Breast epithelium (tissue), 4 donors: ENCODE measurements around the gene INTS6. TPM values are rescaled to one million over a fixed set of nuclear protein-coding genes. Genes with fewer than 3 reads are reported as not detected.
A peak's percentile ranks its signal among the peaks of the same experiment; 100 is the strongest.

Source experiments
- DNase-seq, 2 donors: peaks; one replicate each; pipeline ENCODE4 v3.0.0-alpha.2; 2019; ENCODE audit warnings: low spot score in 2 of 2
- H3K27ac ChIP-seq, 2 donors: fragments of 200-600 bp; sonication (generic) in 1 of 2; one replicate each; pipeline ENCODE4 v1.5.1; 2016 to 2019; ENCODE audit warnings: mild to moderate bottlenecking in 1 of 2
- H3K27me3 ChIP-seq, 2 donors: fragments of 200-600 bp; sonication (generic) in 1 of 2; one replicate each; pipeline versions ENCODE4 v1.5.1 to v1.6.0; 2017 to 2019; ENCODE audit warnings: control low read depth in 1 of 2, mild to moderate bottlenecking in 1 of 2
- H3K36me3 ChIP-seq: fragments of 200-600 bp; one replicate; pipeline ENCODE4 v1.5.1; 2019
- H3K4me1 ChIP-seq, 2 donors: fragments of 200-600 bp; sonication (generic); one replicate each; pipeline ENCODE4 v1.5.1; 2016 to 2019; ENCODE audit warnings: control low read depth in 1 of 2
- H3K4me3 ChIP-seq, 3 donors: fragments of 200-600 bp; sonication (generic); 1 replicate in 2 of 3; 2 replicates in 1 of 3; pipeline ENCODE4 v1.5.1; 2016 to 2019; ENCODE audit warnings: mild to moderate bottlenecking in 3 of 3, moderate library complexity in 2 of 3
- H3K9me3 ChIP-seq, 2 donors: fragments of 200-600 bp; sonication (generic) in 1 of 2; one replicate each; pipeline ENCODE4 v1.5.1; 2016 to 2019; ENCODE audit warnings: control low read depth in 1 of 2
- POLR2A ChIP-seq: fragments of 450-650 bp; IDR thresholded peaks from one replicate; pipeline ENCODE4 v1.6.1; 2016; ENCODE audit warnings: antibody characterized with exemption, mild to moderate bottlenecking, moderate library complexity
- POLR2AphosphoS5 ChIP-seq, 3 donors: sonication (generic); formaldehyde crosslinking; IDR thresholded peaks; one replicate each; pipeline ENCODE4 v1.6.1; 2017; ENCODE audit warnings: antibody characterized with exemption in 3 of 3
- intact Hi-C: fragments of 100-400 bp; cut with DNase I; formaldehyde crosslinking; loops from one replicate; pipeline ENCODE4 v1.15.1; 2023; ENCODE audit warnings: low total_unique reads
- total RNA-seq, 3 donors: library from RNA; depleted of rRNA; stranded (reverse); fragments of >200 nt; gene quantifications; one replicate each; pipeline ENCODE4 v1.1.0, GENCODE V29; 2016
- TF ChIP-seq, protein P1 (sequence below), 3 donors: fragments of 450-650 bp; IDR thresholded peaks; one replicate each; pipeline ENCODE4 v1.5.1; 2016 to 2017; ENCODE audit warnings: antibody characterized with exemption in 3 of 3, mild to moderate bottlenecking in 3 of 3, moderate library complexity in 3 of 3

Gene INTS6
- total RNA-seq, 3 donors from 2014 or later: 31.2 to 76.7 (median 50.5) TPM

DNA sequence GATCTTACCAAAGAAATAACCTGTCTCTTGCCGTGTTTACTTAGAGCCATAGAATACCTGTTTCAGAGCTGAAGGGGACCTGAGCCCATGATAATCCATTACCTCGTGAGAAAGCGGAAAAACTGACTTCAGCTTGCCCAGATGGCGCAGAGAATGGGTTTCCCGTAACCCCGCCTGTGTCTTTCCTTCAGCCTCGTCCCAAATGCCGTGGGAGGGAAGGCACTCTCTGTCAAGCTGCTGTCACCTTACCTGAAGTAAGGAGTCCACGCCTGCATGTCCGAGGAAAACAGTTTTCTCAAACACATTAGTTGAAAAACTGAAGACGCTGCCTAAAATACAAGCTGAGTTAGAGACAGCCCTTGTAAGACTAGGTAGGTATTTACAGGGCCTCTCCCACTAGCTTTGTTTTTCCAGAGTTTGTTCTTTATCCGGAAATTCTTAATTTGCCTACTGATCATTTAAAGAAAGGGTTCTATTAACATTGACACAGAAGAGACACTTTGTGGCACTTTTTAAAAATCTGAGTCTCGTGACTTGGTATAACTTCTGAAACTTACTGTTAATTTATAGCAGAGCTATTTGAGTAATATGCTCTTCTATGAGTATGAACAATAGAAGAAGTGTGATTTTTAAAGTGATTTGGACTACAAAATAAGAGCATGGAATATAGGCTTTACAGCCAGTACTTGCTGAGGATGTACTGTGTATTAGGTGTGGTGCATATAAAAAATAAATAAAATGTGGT lies 1.3 kb upstream of the INTS6 start:
- TF ChIP-seq POLR2A (no peak), POLR2AphosphoS5 (IDR thresholded peaks at IDR 0.05) (peak in 1 of 3 donors; percentile 44)
- H3K9me3 ChIP-seq: peaks cover 0 to 8% of the 10 kb centered on the region in 2 donors
- peak in 1 of 2 donors; percentile 52 for DNase-seq
- H3K4me3 ChIP-seq: peak overlapping the region; percentile 65 to 98 (median 97)
- intact Hi-C loops: loop anchor here (10.0 kb wide), 2 partner anchors 131 to 351 kb away; partner anchors contain the start of genes DHRS12 and WDFY2
- H3K4me1 ChIP-seq: peaks cover 0 to 3% of the 10 kb centered on the region in 2 donors
- peaks cover 4% of the 10 kb centered on the region for H3K36me3 ChIP-seq
- H3K27me3 ChIP-seq: no peaks in the 10 kb centered on the region
- H3K27ac ChIP-seq: peak overlapping the region; percentile 100

DNA sequence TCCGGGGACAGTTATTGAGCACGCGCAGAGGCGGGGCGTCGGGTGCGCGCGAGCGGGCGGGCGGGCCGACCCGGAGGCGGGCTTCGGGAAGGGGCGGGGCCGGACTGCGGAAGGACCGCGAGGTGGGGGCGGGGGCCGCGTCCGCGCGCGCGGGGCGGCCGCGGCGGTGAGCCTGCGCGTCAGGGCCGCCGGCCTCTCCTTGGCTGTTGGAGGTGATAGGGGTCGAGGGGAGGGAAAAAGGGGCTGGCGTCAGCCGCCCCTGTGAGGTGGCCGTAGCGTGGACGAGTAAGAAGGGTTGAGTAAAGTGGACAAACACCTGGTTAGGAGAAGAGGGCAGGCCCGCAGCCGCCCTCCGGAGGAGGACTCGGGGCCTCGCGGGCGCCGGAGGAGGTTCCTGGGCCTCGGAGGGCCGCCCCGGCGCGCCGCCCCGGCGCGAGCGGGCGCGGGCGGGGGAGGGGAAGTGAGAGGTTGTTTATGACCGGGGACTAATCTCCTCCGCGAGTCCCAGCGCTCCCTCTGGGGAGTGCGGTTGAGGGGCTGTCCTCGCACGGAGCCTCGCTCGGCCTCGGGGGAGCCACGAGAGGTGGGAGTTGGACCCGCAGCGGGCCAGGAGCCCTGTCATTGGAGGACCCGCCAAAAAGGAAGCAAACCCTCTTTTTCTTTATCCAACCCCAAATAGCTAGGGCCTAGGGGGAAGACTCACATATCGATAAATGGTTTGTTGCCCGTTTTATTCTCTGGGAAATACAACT lies 547 bp upstream of the INTS6 start:
- peak in 1 of 2 donors; percentile 64 for DNase-seq
- no peak for TF ChIP-seq POLR2A
- peak in 2 of 3 donors; percentile 75 to 78 for TF ChIP-seq POLR2AphosphoS5 (IDR thresholded peaks at IDR 0.05)
- intact Hi-C loops: loop anchor here (10.0 kb wide), 2 partner anchors 131 to 351 kb away; partner anchors contain the start of genes DHRS12 and WDFY2
- H3K4me1 ChIP-seq: peaks cover 0 to 3% of the 10 kb centered on the region in 2 donors
- no peaks in the 10 kb centered on the region for H3K27me3 ChIP-seq
- peaks cover 0 to 8% of the 10 kb centered on the region in 2 donors for H3K9me3 ChIP-seq
- peak overlapping the region; percentile 100 for H3K27ac ChIP-seq
- peaks cover 4% of the 10 kb centered on the region for H3K36me3 ChIP-seq
- H3K4me3 ChIP-seq: peak overlapping the region; percentile 65 to 98 (median 97)

DNA sequence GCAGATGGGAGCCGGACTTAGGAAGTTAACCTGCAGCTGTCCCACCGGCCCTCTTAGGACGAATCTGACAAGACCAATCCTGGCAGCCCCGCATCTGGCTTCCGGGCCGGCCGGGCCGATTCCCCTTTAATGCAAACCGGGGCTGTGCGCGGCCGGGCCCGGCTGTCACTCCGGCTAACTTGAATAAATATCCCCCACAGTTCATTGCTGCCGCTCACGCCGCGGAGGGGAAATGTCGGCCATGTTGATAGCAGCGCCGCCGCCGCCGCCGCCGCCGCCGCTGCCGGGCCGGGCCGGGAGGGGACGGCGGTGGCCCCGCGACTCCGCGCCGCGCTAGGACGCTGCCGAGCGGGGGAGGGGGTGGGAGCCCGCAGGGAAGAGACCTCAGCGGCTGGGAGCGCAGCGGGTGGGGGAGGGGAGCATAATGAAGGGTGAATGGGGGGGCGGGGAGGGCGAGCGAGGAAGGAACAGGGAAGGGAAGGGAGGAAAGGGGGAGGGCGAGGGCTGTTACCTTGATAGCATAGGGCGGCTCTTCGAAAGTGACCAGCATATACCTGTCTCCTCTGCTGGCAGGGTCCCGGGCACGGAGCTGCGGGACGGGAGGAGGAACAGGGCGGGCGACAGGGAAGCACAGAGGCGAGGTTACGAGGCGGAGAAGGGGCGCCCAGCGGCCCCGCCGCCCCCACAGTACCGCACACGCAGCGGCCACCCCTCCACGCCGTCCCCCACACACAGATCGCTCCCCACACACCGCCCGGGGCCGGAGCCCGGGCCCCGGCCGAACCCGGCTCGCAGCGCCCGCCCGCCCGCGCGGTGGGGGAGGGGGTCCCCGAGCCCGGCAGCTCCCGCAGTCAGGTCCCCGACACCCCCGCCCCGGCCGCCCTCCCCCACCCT lies 1.1 kb downstream of the INTS6 start:
- H3K36me3 ChIP-seq: peaks cover 4% of the 10 kb centered on the region

GRCh38 chr13:51451134-51451466 lies 1.7 kb downstream of the INTS6 start:
- Histone ChIP-seq H3K27ac (peak overlapping the region; percentile 100), H3K4me3 (peak overlapping the region; percentile 96 to 98 (median 97)), H3K36me3 (peaks cover under 1% of the 10 kb centered on the region), H3K27me3 (no peaks in the 10 kb centered on the region), H3K4me1 (peaks cover 0 to 3% of the 10 kb centered on the region in 2 donors), H3K9me3 (peaks cover 0 to 4% of the 10 kb centered on the region in 2 donors)
- TF ChIP-seq POLR2AphosphoS5 (IDR thresholded peaks at IDR 0.05) (no peak), POLR2A (no peak)
- TF ChIP-seq, protein P1, sequence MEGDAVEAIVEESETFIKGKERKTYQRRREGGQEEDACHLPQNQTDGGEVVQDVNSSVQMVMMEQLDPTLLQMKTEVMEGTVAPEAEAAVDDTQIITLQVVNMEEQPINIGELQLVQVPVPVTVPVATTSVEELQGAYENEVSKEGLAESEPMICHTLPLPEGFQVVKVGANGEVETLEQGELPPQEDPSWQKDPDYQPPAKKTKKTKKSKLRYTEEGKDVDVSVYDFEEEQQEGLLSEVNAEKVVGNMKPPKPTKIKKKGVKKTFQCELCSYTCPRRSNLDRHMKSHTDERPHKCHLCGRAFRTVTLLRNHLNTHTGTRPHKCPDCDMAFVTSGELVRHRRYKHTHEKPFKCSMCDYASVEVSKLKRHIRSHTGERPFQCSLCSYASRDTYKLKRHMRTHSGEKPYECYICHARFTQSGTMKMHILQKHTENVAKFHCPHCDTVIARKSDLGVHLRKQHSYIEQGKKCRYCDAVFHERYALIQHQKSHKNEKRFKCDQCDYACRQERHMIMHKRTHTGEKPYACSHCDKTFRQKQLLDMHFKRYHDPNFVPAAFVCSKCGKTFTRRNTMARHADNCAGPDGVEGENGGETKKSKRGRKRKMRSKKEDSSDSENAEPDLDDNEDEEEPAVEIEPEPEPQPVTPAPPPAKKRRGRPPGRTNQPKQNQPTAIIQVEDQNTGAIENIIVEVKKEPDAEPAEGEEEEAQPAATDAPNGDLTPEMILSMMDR (IDR thresholded peaks at IDR 0.05): no peak
- intact Hi-C loops: loop anchor here (10.0 kb wide), 2 partner anchors 134 to 354 kb away; partner anchors contain the start of genes DHRS12 and WDFY2
- no peak for DNase-seq

More for the DNA sequence above, 1.1 kb downstream of the INTS6 start:
- intact Hi-C loops: loop anchor here (10.0 kb wide), 2 partner anchors 133 to 353 kb away; partner anchors contain the start of genes DHRS12 and WDFY2
- Histone ChIP-seq H3K27me3 (no peaks in the 10 kb centered on the region), H3K27ac (peak overlapping the region; percentile 100), H3K9me3 (peaks cover 0 to 8% of the 10 kb centered on the region in 2 donors), H3K4me1 (peaks cover 0 to 3% of the 10 kb centered on the region in 2 donors), H3K4me3 (peak overlapping the region; percentile 96 to 98 (median 97))
- TF ChIP-seq, protein P1 (IDR thresholded peaks at IDR 0.05): no peak
- TF ChIP-seq POLR2A: no peak
- TF ChIP-seq POLR2AphosphoS5 (IDR thresholded peaks at IDR 0.05): no peak
- peak; percentile 58 to 80 for DNase-seq

GRCh38 chr13:51449018-51449417 lies 3.8 kb downstream of the INTS6 start:
- Histone ChIP-seq H3K27ac (no peak overlapping the region), H3K4me3 (no peak overlapping the region), H3K27me3 (no peaks in the 10 kb centered on the region), H3K9me3 (no peaks in the 10 kb centered on the region), H3K36me3 (no peaks in the 10 kb centered on the region), H3K4me1 (peaks cover 0 to 3% of the 10 kb centered on the region in 2 donors)
- DNase-seq: no peak
- intact Hi-C loops: no loop called here
- TF ChIP-seq POLR2A: no peak
- TF ChIP-seq, protein P1 (IDR thresholded peaks at IDR 0.05): no peak
- TF ChIP-seq POLR2AphosphoS5 (IDR thresholded peaks at IDR 0.05): no peak
